ENCODE data around the gene GNE. TPM values are rescaled to one million over a fixed set of nuclear protein-coding genes. Genes with fewer than 3 reads are reported as not detected.
"Not testable (repeated sequence)": the region's sequence is repeated elsewhere in the genome, so short reads cannot be mapped to it uniquely, and the experiment has no call there.

GNE gene
- total RNA-seq, result 10 to 100 TPM; 19.2 to 20.5 TPM

- no peaks in the 10 kb centered on the region for H3K36me3 Mint-ChIP-seq
- DNase-seq, result peak; percentile 98
- peak within 1 kb of the TSS; percentile 96 for H3K4me3 Mint-ChIP-seq
- intact Hi-C loops (cut with micrococcal nuclease), result loop anchor here (1.0 to 2.0 kb wide), 2 partner anchors 68 to 142 kb away; partner anchors contain the start of genes CLTA and RNF38
- H3K27ac Mint-ChIP-seq, result peak within 1 kb of the TSS; percentile 80
- ChIA-PET CTCF (interaction anchor here (1.3 to 2.0 kb wide), 3 partner anchors 11 to 70 kb away, joined by 3 to 12 read pairs (median 5); partner anchors contain the start of gene CLTA), POLR2A (interaction anchor here (0.6 to 1.7 kb wide), 6 partner anchors 8 to 1762 kb away, joined by 3 to 6 read pairs (median 3); partner anchors contain the start of gene CLTA)
- H3K9me3 Mint-ChIP-seq, result no peaks in the 10 kb centered on the region
- H3K27me3 Mint-ChIP-seq, result no peaks in the 10 kb centered on the region
- H3K4me1 Mint-ChIP-seq (ENCODE audit: low read depth), result peaks cover 14% of the 10 kb centered on the region
Measured at GRCh38 chr9:36258208-36258995, at the start of gene GNE. GNE (minus strand) TSS chr9:36258448; CDS start chr9:36249355, 9,093 bp downstream.

- no peak overlapping the region for H3K4me3 Mint-ChIP-seq
- intact Hi-C loops (cut with micrococcal nuclease), result no loop called here
- H3K9me3 Mint-ChIP-seq, result no peaks in the 10 kb centered on the region
- POLR2A ChIA-PET, result interaction anchor here (0.8 kb wide), 1 partner anchor 27 kb away, joined by 3 read pairs; no protein-coding TSS in a partner anchor
- no peaks in the 10 kb centered on the region for H3K36me3 Mint-ChIP-seq
- peak; percentile 14 for DNase-seq
- H3K27me3 Mint-ChIP-seq, result no peaks in the 10 kb centered on the region
- CTCF ChIA-PET, result interaction anchor here (1.1 to 3.5 kb wide), 2 partner anchors 22 to 34 kb away, joined by 3 to 11 read pairs; no protein-coding TSS in a partner anchor
- no peak overlapping the region for H3K27ac Mint-ChIP-seq
- H3K4me1 Mint-ChIP-seq (ENCODE audit: low read depth), result peaks cover 8% of the 10 kb centered on the region
Measured at GRCh38 chr9:36306471-36307306, 48.4 kb upstream of the GNE start.

- POLR2A ChIA-PET; intact Hi-C loops (cut with micrococcal nuclease); H3K4me3 Mint-ChIP-seq; H3K27me3 Mint-ChIP-seq; H3K36me3 Mint-ChIP-seq; H3K27ac Mint-ChIP-seq; H3K9me3 Mint-ChIP-seq; DNase-seq; H3K4me1 Mint-ChIP-seq (ENCODE audit: low read depth): not testable (repeated sequence)
- CTCF ChIA-PET, result interaction anchor here (0.6 to 3.5 kb wide), 2 partner anchors 8 to 25 kb away, joined by 4 to 11 read pairs; no protein-coding TSS in a partner anchor
Measured at GRCh38 chr9:36304366-36304765, 46.1 kb upstream of the GNE start.

- Mint-ChIP-seq H3K4me1 (ENCODE audit: low read depth) (peaks cover 2% of the 10 kb centered on the region), H3K27ac (no peak overlapping the region), H3K9me3 (no peaks in the 10 kb centered on the region), H3K27me3 (no peaks in the 10 kb centered on the region), H3K4me3 (no peak overlapping the region), H3K36me3 (no peaks in the 10 kb centered on the region)
- no peak for DNase-seq
- intact Hi-C loops (cut with micrococcal nuclease), result no loop called here
- ChIA-PET CTCF (no interaction called here), POLR2A (no interaction called here)
Measured at GRCh38 chr9:36301227-36301626, 43.0 kb upstream of the GNE start.

- CTCF ChIA-PET, result no interaction called here
- POLR2A ChIA-PET, result no interaction called here
- no peaks in the 10 kb centered on the region for H3K9me3 Mint-ChIP-seq
Measured at GRCh38 chr9:36298566-36298965, 40.3 kb upstream of the GNE start.

GRCh38 chr9:36297798-36298197, 39.5 kb upstream of the GNE start:
- H3K4me3 Mint-ChIP-seq, result no peak overlapping the region
- no peaks in the 10 kb centered on the region for H3K4me1 Mint-ChIP-seq (ENCODE audit: low read depth)
- ChIA-PET POLR2A (no interaction called here), CTCF (no interaction called here)
- intact Hi-C loops (cut with micrococcal nuclease), result no loop called here
- H3K27me3 Mint-ChIP-seq, result no peaks in the 10 kb centered on the region
- H3K27ac Mint-ChIP-seq, result no peak overlapping the region
- DNase-seq, result no peak
- no peaks in the 10 kb centered on the region for H3K9me3 Mint-ChIP-seq
- H3K36me3 Mint-ChIP-seq, result no peaks in the 10 kb centered on the region

More at GRCh38 chr9:36298566-36298965, 40.3 kb upstream of the GNE start:
- intact Hi-C loops (cut with micrococcal nuclease), result no loop called here
- no peak for DNase-seq
- Mint-ChIP-seq H3K4me1 (ENCODE audit: low read depth) (no peaks in the 10 kb centered on the region), H3K36me3 (no peaks in the 10 kb centered on the region), H3K27ac (no peak overlapping the region), H3K27me3 (no peaks in the 10 kb centered on the region), H3K4me3 (no peak overlapping the region)

- CTCF ChIA-PET; H3K27ac Mint-ChIP-seq; H3K27me3 Mint-ChIP-seq; DNase-seq; H3K36me3 Mint-ChIP-seq; POLR2A ChIA-PET; H3K4me3 Mint-ChIP-seq; intact Hi-C loops (cut with micrococcal nuclease); H3K9me3 Mint-ChIP-seq; H3K4me1 Mint-ChIP-seq (ENCODE audit: low read depth): not testable (repeated sequence)
Measured at GRCh38 chr9:36294996-36295395, 36.7 kb upstream of the GNE start.

GRCh38 chr9:36293918-36294317, 35.7 kb upstream of the GNE start:
- no peaks in the 10 kb centered on the region for H3K9me3 Mint-ChIP-seq
- POLR2A ChIA-PET, result no interaction called here
- H3K36me3 Mint-ChIP-seq, result no peaks in the 10 kb centered on the region

GRCh38 chr9:36293171-36293570, 34.9 kb upstream of the GNE start:
- H3K4me3 Mint-ChIP-seq, result no peak overlapping the region
- H3K27me3 Mint-ChIP-seq, result no peaks in the 10 kb centered on the region
- CTCF ChIA-PET, result no interaction called here
- no peaks in the 10 kb centered on the region for H3K9me3 Mint-ChIP-seq
- H3K4me1 Mint-ChIP-seq (ENCODE audit: low read depth), result no peaks in the 10 kb centered on the region
- POLR2A ChIA-PET, result no interaction called here
- H3K36me3 Mint-ChIP-seq, result no peaks in the 10 kb centered on the region
- no peak overlapping the region for H3K27ac Mint-ChIP-seq
- DNase-seq, result no peak
- intact Hi-C loops (cut with micrococcal nuclease), result no loop called here

More at GRCh38 chr9:36293918-36294317, 35.7 kb upstream of the GNE start:
- Mint-ChIP-seq H3K27ac (no peak overlapping the region), H3K4me3 (no peak overlapping the region), H3K4me1 (ENCODE audit: low read depth) (no peaks in the 10 kb centered on the region), H3K27me3 (no peaks in the 10 kb centered on the region)
- DNase-seq, result no peak
- CTCF ChIA-PET, result no interaction called here
- intact Hi-C loops (cut with micrococcal nuclease), result no loop called here

GRCh38 chr9:36292641-36293040, 34.4 kb upstream of the GNE start:
- Mint-ChIP-seq H3K4me3 (no peak overlapping the region), H3K27ac (no peak overlapping the region), H3K36me3 (no peaks in the 10 kb centered on the region), H3K4me1 (ENCODE audit: low read depth) (no peaks in the 10 kb centered on the region), H3K9me3 (no peaks in the 10 kb centered on the region), H3K27me3 (no peaks in the 10 kb centered on the region)
- ChIA-PET CTCF (no interaction called here), POLR2A (no interaction called here)
- intact Hi-C loops (cut with micrococcal nuclease), result no loop called here
- DNase-seq, result no peak

GRCh38 chr9:36290996-36291395, 32.7 kb upstream of the GNE start:
- intact Hi-C loops (cut with micrococcal nuclease), result no loop called here
- ChIA-PET POLR2A (interaction anchor here (0.6 kb wide), 1 partner anchor 162 kb away, joined by 3 read pairs; no protein-coding TSS in a partner anchor), CTCF (interaction anchor here (0.7 kb wide), 1 partner anchor 77 kb away, joined by 3 read pairs; no protein-coding TSS in a partner anchor)
- no peak for DNase-seq
- H3K27me3 Mint-ChIP-seq, result no peaks in the 10 kb centered on the region
- H3K9me3 Mint-ChIP-seq, result no peaks in the 10 kb centered on the region
- H3K4me3 Mint-ChIP-seq, result no peak overlapping the region
- no peaks in the 10 kb centered on the region for H3K36me3 Mint-ChIP-seq
- H3K4me1 Mint-ChIP-seq (ENCODE audit: low read depth), result no peaks in the 10 kb centered on the region
- no peak overlapping the region for H3K27ac Mint-ChIP-seq

GRCh38 chr9:36289836-36290435, 31.7 kb upstream of the GNE start:
- no peaks in the 10 kb centered on the region for H3K9me3 Mint-ChIP-seq
- no peaks in the 10 kb centered on the region for H3K4me1 Mint-ChIP-seq (ENCODE audit: low read depth)
- H3K27ac Mint-ChIP-seq, result no peak overlapping the region
- no peak for DNase-seq
- no peaks in the 10 kb centered on the region for H3K27me3 Mint-ChIP-seq
- CTCF ChIA-PET, result no interaction called here
- intact Hi-C loops (cut with micrococcal nuclease), result no loop called here
- H3K36me3 Mint-ChIP-seq, result no peaks in the 10 kb centered on the region
- POLR2A ChIA-PET, result no interaction called here
- H3K4me3 Mint-ChIP-seq, result no peak overlapping the region

All from activated CD4-positive, alpha-beta memory T cell treated with anti-CD3 and anti-CD28 coated beads for 36 hours (primary cell).